Measurements from ENCODE around the gene NAP1L4.
A peak's percentile ranks its signal among the peaks of the same experiment; 100 is the strongest.
"Not testable (repeated sequence)": the region's sequence is repeated elsewhere in the genome, so short reads cannot be mapped to it uniquely, and the experiment has no call there.

NAP1L4 gene

DNA sequence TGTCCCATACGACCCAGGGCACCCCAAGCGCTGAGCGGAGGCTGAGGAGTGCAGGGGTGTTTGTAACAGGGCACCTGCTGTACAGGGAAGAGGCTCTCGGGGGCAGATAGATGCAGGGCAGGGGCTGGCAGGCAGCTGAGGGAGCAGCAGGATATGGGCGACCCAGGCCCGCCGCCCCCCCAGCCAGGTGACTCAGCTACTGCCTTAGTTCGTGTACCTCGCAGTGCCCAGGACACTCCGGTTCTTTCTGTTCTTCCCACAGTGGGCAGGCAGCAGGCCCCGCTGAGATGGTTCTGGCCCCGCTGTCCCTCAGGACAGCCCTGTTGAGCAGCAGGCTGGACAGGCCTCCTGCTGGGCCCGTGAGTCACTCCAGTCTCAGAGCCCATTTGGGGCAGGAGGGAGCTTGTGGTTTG, 79.1 kb downstream of the NAP1L4 start:
- TF ChIP-seq, protein P1, sequence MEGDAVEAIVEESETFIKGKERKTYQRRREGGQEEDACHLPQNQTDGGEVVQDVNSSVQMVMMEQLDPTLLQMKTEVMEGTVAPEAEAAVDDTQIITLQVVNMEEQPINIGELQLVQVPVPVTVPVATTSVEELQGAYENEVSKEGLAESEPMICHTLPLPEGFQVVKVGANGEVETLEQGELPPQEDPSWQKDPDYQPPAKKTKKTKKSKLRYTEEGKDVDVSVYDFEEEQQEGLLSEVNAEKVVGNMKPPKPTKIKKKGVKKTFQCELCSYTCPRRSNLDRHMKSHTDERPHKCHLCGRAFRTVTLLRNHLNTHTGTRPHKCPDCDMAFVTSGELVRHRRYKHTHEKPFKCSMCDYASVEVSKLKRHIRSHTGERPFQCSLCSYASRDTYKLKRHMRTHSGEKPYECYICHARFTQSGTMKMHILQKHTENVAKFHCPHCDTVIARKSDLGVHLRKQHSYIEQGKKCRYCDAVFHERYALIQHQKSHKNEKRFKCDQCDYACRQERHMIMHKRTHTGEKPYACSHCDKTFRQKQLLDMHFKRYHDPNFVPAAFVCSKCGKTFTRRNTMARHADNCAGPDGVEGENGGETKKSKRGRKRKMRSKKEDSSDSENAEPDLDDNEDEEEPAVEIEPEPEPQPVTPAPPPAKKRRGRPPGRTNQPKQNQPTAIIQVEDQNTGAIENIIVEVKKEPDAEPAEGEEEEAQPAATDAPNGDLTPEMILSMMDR (IDR thresholded peaks at IDR 0.05; ENCODE audit: extremely low read depth, missing control alignments): no peak
- no peak for DNase-seq (ENCODE audit: low spot score)

DNA sequence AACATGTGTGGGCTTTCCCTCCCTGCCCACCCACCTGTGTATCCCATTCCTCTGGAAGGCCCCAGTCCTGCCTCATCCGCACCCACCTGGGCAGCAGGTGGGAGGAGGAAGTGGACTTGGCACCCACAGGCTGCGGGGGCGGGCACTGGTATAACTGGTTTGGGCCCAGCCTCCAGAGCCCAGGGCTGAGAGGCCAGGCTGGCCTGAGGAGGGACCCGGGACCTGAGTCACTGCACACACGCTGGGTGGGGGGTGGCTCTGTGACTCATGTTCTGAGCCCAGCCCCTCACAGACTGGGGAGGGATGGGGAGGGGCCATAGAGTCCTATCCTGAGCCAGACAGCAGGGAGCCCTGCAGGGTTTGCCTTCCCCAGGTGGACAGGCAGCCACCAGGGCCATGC, 79.6 kb downstream of the NAP1L4 start:
- TF ChIP-seq, protein P1 (IDR thresholded peaks at IDR 0.05; ENCODE audit: extremely low read depth, missing control alignments): no peak
- DNase-seq (ENCODE audit: low spot score): no peak

DNA sequence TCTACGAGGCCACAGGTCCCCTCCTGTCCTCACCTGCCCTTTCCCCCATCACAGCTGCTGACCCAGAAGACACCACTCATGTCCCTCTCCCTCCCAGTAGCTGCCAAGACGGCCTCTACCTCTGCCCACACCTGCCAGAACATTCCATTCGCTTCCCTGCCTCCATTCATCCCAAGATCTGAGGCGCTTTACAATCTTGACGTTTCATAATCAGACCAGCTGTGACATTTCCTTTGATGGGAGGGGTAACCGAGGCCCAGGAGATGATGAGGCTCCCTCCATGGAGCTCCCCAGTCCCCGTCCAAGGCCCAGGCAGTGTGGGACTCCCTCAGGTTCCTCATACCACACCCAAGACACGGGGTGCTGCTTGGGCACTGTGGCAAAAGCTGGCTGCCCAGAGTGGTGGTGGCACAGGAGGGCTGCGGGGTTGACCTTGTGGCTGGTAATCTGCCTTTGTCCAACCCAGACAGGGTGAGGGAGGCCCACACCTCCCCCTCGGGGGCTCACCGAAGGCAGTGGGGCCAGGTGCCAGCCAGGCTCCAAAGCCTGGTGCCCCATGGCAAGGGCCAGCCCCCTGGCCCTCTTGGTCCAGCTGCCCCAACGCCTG, 80.2 kb downstream of the NAP1L4 start:
- TF ChIP-seq, protein P1 (IDR thresholded peaks at IDR 0.05; ENCODE audit: extremely low read depth, missing control alignments): no peak
- no peak for DNase-seq (ENCODE audit: low spot score)

DNA sequence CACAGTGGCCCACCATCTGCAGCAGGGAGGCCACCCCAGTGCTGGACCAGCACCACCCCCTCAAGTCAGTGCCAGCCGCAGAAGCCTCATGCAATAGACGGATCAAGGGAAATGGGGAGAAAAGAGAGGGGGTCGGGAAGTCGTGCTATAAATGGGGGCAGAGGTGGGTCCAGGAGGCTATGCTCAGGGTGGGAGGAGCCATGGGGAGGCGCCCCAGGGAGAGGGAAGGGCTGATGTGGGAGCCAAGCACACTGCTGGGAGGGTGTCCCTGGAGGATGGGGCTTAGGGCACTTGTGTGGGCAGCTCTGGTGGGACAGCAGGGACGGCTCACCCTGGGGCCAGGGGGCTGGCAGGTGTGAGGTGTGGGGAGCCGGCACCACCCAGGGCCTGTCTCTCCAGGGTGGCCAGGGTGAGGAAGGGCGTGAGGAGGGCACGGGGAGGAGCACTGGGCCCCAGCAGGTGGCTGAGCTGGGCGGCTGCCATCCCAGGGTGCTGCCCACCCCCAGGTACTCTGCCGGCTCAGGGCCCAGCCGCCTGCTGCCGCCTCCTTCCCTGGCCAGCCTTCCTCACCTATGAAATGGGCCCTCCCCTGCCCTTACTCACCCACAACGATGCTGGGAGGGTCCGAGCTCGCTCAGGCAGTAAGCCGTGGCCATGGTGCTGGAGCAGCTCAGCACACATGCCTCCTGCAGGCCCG, 80.9 kb downstream of the NAP1L4 start:
- TF ChIP-seq, protein P1 (IDR thresholded peaks at IDR 0.05; ENCODE audit: extremely low read depth, missing control alignments): no peak
- DNase-seq (ENCODE audit: low spot score): peak; percentile 41

DNA sequence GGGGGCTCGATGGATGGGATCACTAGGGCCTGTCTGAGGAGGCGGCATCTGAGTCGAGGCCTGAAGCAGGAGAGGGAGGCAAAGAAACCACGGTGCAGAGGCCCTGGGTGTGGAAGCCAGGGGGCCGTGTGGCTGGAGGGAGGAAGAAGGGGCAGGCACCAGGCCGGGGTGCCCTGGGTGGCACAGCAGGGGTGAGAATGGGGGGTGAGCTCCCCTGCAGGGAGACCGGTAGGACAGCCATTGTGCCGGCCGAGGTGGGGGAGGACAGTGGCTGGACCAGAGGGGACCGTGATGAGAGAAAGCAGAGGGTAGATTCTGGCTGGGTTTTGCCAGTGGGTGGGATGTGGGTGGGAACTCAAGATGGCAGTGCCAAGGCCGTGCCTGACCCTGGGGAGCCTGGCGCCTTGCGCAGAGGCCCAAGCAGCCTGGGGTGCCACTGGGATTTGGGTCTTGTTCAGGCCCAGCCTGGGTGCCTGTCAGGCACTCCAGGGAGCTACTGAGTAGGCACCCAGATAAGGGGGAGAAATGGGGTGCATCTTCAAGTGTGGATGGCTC, 81.7 kb downstream of the NAP1L4 start:
- TF ChIP-seq, protein P1 (IDR thresholded peaks at IDR 0.05; ENCODE audit: extremely low read depth, missing control alignments): no peak
- peak; percentile 45 for DNase-seq (ENCODE audit: low spot score)

DNA sequence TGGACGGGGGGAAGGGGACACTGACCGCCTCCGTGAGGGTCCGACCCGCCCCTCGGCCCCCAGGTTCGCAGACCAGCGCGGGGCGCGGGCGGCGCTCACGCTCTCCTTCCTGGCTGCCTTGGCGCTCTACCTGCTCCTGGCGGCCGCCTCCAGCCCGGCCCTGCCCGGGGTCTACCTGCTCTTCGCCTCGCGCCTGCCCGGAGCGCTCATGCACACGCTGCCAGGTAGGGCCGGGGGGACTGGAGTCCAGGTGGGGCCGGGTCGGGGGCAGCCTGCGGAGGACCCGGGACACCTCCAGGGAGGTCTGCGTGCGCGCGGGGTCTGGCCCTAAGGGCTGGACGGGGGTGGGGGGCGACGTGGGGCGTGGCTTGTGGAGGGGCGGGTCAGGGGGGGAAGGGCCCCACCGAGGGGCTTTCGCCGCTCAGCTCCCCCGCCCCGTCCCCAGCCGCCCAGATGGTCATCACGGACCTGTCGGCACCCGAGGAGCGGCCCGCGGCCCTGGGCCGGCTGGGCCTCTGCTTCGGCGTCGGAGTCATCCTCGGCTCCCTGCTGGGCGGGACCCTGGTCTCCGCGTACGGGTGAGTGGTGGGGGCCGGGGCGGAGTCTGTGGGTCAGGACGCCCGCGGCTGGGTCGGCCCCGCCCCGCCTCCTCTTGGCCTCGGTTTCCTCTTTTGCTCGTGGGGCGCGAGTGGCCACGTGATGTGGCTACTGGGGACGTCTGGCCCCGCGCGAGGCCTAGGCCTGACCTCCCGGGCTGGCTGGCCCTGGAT, 82.8 kb downstream of the NAP1L4 start:
- TF ChIP-seq, protein P1 (IDR thresholded peaks at IDR 0.05; ENCODE audit: extremely low read depth, missing control alignments): no peak
- no peak for DNase-seq (ENCODE audit: low spot score)

DNA sequence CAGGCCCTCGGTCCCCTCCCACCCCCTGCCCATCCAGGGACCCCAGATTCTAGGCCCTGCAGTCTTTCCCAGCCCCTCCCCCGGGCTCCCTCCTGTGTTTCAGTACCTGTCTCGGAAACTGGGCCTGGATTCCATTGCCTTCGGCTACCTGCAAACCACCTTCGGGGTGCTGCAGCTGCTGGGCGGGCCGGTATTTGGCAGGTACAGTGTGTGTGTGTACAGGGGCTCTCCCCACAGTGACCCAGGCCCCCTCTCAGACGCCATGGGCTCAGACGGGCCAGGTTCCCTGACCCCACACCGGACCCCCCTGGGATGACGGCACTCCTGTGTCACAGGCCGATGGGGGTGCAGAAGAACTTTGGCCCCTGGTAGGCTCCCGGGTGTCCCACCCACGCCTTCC, 84.0 kb downstream of the NAP1L4 start:
- TF ChIP-seq, protein P1 (IDR thresholded peaks at IDR 0.05; ENCODE audit: extremely low read depth, missing control alignments): no peak
- no peak for DNase-seq (ENCODE audit: low spot score)

DNA sequence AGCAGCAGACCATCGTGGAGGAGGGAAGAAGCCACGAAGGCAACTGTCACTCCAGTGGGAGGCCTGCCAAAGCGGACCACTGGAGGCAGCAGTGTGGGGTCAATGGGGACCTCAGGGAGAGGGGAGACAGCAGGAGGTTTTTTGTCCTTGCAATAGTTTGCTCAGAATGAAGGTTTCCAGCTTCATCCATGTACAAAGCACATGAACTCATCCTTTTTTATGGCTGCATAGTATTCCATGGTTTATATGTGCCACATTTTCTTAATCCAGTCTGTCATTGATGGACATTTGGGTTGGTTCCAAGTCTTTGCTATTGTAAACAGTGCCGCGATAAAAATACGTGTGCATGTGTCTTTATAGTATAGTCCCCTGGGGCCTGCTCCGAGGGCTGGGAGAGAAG, 86.8 kb downstream of the NAP1L4 start:
- not testable (repeated sequence) for DNase-seq (ENCODE audit: low spot score)
